Measurements from ENCODE around the gene NAGK.
"Not testable (repeated sequence)": the region's sequence is repeated elsewhere in the genome, so short reads cannot be mapped to it uniquely, and the experiment has no call there.

NAGK gene

DNA sequence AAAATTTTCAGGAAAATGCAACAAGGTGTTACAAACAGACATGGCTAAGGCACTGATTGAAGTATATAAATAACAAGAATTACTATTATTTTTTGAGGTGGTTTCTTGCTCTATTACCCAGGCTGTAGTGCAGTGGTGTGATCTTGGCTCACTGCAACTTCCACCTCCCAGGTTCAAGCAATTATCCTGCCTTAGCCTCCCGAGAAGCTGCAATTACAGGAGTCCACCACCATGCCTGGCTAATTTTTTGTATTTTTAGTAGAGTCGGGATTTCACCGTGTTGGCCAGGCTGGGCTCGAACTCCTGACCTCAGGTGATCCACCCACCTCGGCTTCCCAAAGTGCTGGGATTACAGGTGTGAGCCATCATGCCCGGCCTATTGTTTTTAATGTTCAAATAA lies 38.0 kb downstream of the NAGK start:
- not testable (repeated sequence) for DNase-seq (ENCODE audit: low read depth in 1 of 2, low spot score in 1 of 2)

DNA sequence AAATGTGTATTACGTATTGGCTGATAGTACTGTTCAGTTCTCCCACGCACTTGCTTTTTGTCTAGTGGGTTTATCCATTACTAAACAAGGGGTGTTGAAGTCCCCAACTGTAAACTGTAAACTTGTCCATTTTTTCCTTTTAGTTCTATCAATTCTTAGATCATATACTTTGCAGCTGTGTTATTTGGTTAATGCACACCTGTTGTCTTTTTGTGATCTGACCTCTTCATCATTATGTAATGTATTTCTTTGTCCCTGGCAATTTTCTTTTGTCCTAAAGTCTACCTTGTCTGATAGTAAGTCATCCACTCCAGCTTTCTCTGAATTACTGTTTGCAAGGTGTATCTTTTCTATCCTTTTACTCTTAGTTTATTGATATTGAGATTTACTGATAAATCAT lies 39.6 kb downstream of the NAGK start:
- DNase-seq (ENCODE audit: low read depth in 1 of 2, low spot score in 1 of 2) = no peak

DNA sequence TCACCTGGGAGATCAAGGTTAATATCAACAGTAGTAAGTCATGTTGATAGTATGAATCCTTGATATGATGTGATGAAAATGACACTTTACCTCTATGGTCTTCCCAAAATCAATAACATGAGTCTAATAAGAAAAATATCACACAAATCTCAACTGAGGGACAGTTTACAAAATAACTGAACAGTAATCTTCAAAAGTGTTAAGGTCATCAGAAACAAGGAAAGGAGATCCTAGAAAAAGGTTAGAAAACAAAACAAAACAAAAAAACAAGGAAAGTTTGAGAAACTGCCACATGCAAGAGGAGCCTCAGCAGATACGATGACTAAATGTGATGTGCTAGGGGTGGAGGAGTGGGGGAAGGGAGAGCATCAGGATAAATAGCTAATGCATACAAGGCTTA lies 45.4 kb downstream of the NAGK start:
- no peak for DNase-seq (ENCODE audit: low read depth in 1 of 2, low spot score in 1 of 2)

DNA sequence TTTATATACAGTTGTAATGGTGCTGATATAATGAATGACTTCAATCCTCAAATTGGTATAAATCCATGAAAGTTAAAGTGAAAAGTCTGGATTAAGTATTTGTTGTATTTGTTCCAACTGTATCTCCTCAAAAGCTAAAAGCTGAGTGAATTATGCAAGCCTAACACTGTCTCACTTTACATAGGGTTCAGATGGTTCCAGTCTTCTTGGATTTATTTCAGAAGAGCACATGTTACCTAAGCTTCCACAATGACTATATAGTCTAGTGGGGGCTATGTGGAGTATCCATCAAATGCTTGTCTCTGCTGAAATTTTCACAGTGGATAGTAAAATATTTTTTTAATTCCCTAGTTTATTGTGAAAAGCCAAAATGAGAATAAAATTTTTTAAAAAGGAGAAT lies 48.6 kb downstream of the NAGK start:
- no peak for DNase-seq (ENCODE audit: low read depth in 1 of 2, low spot score in 1 of 2)

DNA sequence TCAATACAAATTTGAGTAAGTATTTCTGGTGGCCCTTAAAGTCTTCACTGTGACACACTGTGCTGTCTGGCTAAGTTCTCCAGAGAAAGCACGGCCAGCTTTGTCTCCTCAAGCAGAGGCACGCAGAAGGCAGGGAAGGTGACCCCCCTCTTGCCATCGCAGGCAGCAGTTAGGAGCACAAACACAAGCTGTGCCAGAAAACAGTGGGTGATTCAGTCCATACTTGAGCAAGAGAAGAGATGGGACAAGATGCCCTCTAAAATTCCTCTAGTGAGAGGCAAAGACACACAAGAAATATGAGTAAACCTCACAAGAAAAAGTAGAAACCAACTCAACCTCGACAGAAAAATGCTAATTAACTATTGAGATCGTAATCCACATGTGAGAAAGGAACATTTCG lies 51.7 kb downstream of the NAGK start:
- no peak for DNase-seq (ENCODE audit: low read depth in 1 of 2, low spot score in 1 of 2)

DNA sequence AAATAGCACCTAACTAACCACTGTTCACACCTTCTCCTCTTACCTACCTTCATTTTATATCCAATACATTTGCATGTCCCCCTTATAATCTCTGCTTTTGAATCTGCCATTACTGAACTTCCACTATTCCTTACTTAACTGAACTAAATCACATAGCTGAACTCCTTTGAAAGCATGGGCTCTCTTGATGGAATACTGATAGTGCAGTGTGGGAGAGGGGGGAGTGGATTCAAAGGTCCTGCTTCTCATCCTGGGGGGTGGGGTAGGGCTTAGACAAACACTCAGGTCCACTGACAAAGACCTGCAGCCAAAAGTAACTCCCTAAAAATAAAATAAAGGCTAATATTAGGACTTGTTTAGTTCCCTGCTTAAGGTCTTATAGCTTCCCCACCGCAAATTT lies 53.0 kb downstream of the NAGK start:
- DNase-seq (ENCODE audit: low read depth in 1 of 2, low spot score in 1 of 2) = no peak

DNA sequence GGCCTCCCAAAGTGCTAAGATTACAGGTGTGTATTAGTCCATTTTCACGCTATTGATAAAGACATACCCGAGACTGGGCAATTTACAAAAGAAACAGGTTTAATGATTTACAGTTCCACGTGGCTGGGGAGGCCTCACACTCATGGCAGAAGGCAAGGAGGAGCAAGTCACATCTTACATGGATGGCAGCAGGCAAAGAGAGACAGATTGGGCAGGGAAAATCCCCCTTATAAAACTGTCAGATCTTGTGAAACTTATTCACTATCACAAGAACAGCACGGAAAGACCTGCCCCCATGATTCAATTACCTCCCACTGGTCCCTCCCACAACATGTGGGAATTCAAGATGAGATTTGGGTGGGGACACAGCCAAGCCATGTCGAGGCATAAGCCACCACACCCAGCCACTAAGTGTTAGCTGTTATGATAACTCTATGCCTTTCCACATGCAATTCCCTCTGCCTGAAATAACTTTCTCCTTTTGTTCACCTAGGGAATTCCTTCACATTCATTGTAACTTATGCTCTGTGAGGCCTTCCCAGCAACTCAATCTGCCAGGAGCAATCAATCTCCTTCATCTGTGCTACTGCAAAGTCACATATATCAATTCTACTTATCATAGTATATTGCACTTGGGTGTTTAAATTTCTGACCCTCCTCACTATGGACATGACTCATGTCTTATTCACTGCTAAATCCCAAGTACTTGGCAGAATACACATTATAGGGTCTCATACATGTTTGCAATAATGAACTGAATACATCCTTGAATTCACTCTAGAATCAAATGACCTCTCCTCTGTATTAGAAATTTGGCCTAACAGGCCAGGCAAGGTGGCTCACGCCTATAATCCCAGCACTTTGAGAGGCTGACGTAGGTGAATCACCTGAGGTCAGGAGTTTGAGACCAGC lies 54.2 kb downstream of the NAGK start:
- DNase-seq (ENCODE audit: low read depth in 1 of 2, low spot score in 1 of 2) = no peak

DNA sequence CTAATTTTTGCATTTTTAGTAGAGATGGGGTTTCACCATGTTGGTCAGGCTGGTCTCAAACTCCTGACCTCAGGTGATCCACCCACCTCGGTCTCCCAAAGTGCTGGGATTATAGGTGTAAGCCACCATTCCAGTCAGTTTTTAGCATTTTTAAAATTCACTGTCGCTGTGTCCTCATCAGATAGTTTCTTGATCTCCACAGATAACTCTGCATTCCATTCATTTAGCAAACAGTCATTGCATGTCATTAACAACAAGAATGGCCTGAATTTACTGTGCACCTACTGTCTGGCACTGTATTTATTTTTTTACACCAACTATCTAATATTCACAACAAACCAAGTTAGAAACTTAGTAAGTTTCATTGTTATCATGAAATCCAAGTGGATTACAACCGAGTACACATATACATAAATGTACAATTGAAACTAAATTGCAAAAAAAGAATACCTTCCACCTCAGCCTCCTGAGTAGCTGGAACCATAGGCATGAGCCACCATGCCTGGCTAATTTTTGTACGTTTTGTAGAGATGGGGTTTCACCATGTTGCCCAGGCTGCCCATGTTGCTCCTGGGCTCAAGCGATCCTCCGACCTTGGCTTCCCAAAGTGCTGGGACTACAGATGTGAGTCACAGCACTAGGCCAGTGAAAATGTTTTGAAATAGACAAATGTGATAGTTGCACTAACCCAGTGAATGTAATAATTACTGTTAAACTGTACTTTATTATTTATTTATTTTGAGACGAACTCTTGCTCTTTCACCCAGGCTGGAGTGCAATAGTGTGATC lies 57.3 kb downstream of the NAGK start:
- no peak for DNase-seq (ENCODE audit: low read depth in 1 of 2, low spot score in 1 of 2)

DNA sequence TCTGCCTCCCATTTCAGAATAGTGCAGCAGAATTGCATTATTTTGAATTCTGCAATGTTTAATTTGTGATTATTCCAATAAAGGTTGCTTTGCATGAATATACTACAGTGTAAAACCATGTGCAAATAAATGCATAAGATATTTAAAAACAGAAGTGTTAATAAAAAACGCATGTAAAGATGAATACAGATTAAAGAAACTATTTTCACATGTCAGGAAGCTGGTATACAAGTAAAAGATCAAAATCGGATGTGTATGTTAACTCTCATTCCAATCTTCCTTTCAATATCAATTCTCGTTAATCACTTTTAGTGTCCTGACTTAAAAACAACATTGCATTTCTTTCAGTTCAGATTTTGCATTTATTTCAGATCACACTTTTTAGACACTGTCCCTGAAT lies 58.5 kb downstream of the NAGK start:
- DNase-seq (ENCODE audit: low read depth in 1 of 2, low spot score in 1 of 2) = no peak
